Stomach (tissue), 9 donors: ENCODE measurements around the gene CHCHD3. TPM values are rescaled to one million over a fixed set of nuclear protein-coding genes. Genes with fewer than 3 reads are reported as not detected.

ENCODE experiments used
- DNase-seq, 2 donors: peaks; one replicate each; pipeline versions ENCODE4 v3.0.0 to v3.0.0-alpha.2; 2013 to 2019
- H3K27ac ChIP-seq, 5 donors: fragments of 200-600 bp in 4 of 5; sonication (generic) in 4 of 5; one replicate each; pipeline ENCODE4 v1.5.1; 2013 to 2019; ENCODE audit warnings: mild to moderate bottlenecking in 1 of 5, moderate library complexity in 1 of 5
- H3K27me3 ChIP-seq, 3 donors: fragments of 200-600 bp; sonication (generic); one replicate each; pipeline ENCODE4 v1.5.1; 2017 to 2019; ENCODE audit warnings: mixed run types in 1 of 3
- H3K36me3 ChIP-seq, 4 donors: fragments of 200-600 bp; sonication (generic); 1 replicate in 3 of 4; 2 replicates in 1 of 4; pipeline ENCODE4 v1.5.1; 2016 to 2019
- H3K4me1 ChIP-seq, 4 donors: fragments of 200-600 bp; sonication (generic); one replicate each; pipeline ENCODE4 v1.5.1; 2016 to 2019
- H3K4me3 ChIP-seq, 4 donors: fragments of 200-600 bp; sonication (generic) in 3 of 4; one replicate each; pipeline ENCODE4 v1.5.1; 2016 to 2019; ENCODE audit warnings: mild to moderate bottlenecking in 1 of 4
- H3K9me3 ChIP-seq, 4 donors: fragments of 200-600 bp; sonication (generic); one replicate each; pipeline ENCODE4 v1.5.1; 2016 to 2019
- CTCF ChIP-seq, 7 experiments: fragments of 450-650 bp in 4 of 7; fragments of 200-600 bp in 3 of 7; sonication (generic) in 3 of 7; IDR thresholded peaks; one replicate each; pipeline ENCODE4 v1.5.1; 2016 to 2019; ENCODE audit warnings: antibody characterized with exemption in 7 of 7, control low read depth in 2 of 7, mild to moderate bottlenecking in 1 of 7
- EP300 ChIP-seq: sonication (generic); formaldehyde crosslinking; IDR thresholded peaks from one replicate; pipeline ENCODE4 v1.6.1; 2017; ENCODE audit warnings: antibody characterized with exemption
- POLR2A ChIP-seq, 4 donors: fragments of 450-650 bp; IDR thresholded peaks; one replicate each; pipeline ENCODE4 v1.6.1; 2016; ENCODE audit warnings: antibody characterized with exemption in 4 of 4, control low read depth in 2 of 4, mild to moderate bottlenecking in 1 of 4, moderate library complexity in 1 of 4
- POLR2AphosphoS5 ChIP-seq, 3 donors: sonication (generic); formaldehyde crosslinking; IDR thresholded peaks; one replicate each; pipeline ENCODE4 v1.6.1; 2016; ENCODE audit warnings: antibody characterized with exemption in 3 of 3
- WGBS, 5 donors: extraction: QIAGEN DNeasy Blood & Tissue Kit in 3 of 5; methylation state at CpG; one replicate each; pipeline versions ENCODE4 v1.1.5 to v1.1.7; 2013 to 2018; 5-methylcytosine and 5-hydroxymethylcytosine counted together
- intact Hi-C: fragments of 100-400 bp; cut with DNase I; formaldehyde crosslinking; loops from one replicate; pipeline ENCODE4 v1.15.1; 2023; ENCODE audit warnings: low total_unique reads
- polyA plus RNA-seq, 3 donors: library from polyadenylated mRNA; stranded (reverse); fragments of 200-250 nt; gene quantifications; one replicate each; pipeline ENCODE4 v1.2.3, GENCODE V29; 2013
- total RNA-seq, 5 donors: library from RNA; depleted of rRNA; stranded (reverse); fragments of >200 nt; gene quantifications; one replicate each; pipeline versions ENCODE4 v1.1.0 to v1.2.3, GENCODE V29; 2014 to 2016
- donor health status: healthy with polysubstance abuse.
- donor health status: Bipolar disorder and iron deficiency.
- donor health status: healthy.

Gene CHCHD3
- total and polyA plus RNA-seq, 8 donors, result 5.8 to 90.9 (median 39.9) TPM

- Histone ChIP-seq H3K27ac (no peak overlapping the region), H3K9me3 (no peaks in the 10 kb centered on the region), H3K4me3 (no peak overlapping the region), H3K36me3 (no peaks in the 10 kb centered on the region), H3K4me1 (peaks cover 0 to 13% (median 6%) of the 10 kb centered on the region in 4 donors), H3K27me3 (no peaks in the 10 kb centered on the region)
- no peak for DNase-seq
- intact Hi-C loops, result no loop called here
- TF ChIP-seq CTCF (IDR thresholded peaks at IDR 0.05) (no peak), POLR2AphosphoS5 (IDR thresholded peaks at IDR 0.05) (no peak), EP300 (no peak), POLR2A (IDR thresholded peaks at IDR 0.05) (no peak)
Observed at GRCh38 chr7:133027397-133027796, 54.5 kb downstream of the CHCHD3 start.

GRCh38 chr7:133026210-133026859, 55.6 kb downstream of the CHCHD3 start:
- no peak for TF ChIP-seq EP300
- no peak for TF ChIP-seq CTCF (IDR thresholded peaks at IDR 0.05)
- TF ChIP-seq POLR2A (IDR thresholded peaks at IDR 0.05), result no peak
- TF ChIP-seq POLR2AphosphoS5 (IDR thresholded peaks at IDR 0.05), result no peak
- Histone ChIP-seq H3K4me1 (peaks cover 0 to 13% (median 6%) of the 10 kb centered on the region in 4 donors), H3K36me3 (peaks cover 0 to 7% (median 0%) of the 10 kb centered on the region in 4 donors), H3K9me3 (no peaks in the 10 kb centered on the region), H3K27ac (no peak overlapping the region), H3K27me3 (no peaks in the 10 kb centered on the region), H3K4me3 (no peak overlapping the region)
- no peak for DNase-seq
- intact Hi-C loops, result no loop called here
- WGBS, 5 donors, result 92 to 99% (median 95%) methylated on average over 2 of the region's 2 CpGs

- intact Hi-C loops, result no loop called here
Observed at GRCh38 chr7:133025056-133025455, 56.8 kb downstream of the CHCHD3 start.

GRCh38 chr7:133024596-133024995, 57.3 kb downstream of the CHCHD3 start:
- no peak overlapping the region for H3K4me3 ChIP-seq
- peaks cover 0 to 7% (median 3%) of the 10 kb centered on the region in 4 donors for H3K36me3 ChIP-seq
- no peaks in the 10 kb centered on the region for H3K9me3 ChIP-seq
- intact Hi-C loops, result no loop called here
- no peak for DNase-seq
- H3K27me3 ChIP-seq, result no peaks in the 10 kb centered on the region
- no peak for TF ChIP-seq EP300
- no peak for TF ChIP-seq POLR2AphosphoS5 (IDR thresholded peaks at IDR 0.05)
- no peak for TF ChIP-seq POLR2A (IDR thresholded peaks at IDR 0.05)
- TF ChIP-seq CTCF (IDR thresholded peaks at IDR 0.05), result no peak
- WGBS, 5 donors, result 78 to 90% (median 88%) methylated on average over 5 of the region's 5 CpGs
- no peak overlapping the region for H3K27ac ChIP-seq
- H3K4me1 ChIP-seq, result peaks cover 0 to 5% (median 3%) of the 10 kb centered on the region in 4 donors

More at GRCh38 chr7:133025056-133025455, 56.8 kb downstream of the CHCHD3 start:
- no peaks in the 10 kb centered on the region for H3K27me3 ChIP-seq
- H3K4me3 ChIP-seq, result no peak overlapping the region
- no peaks in the 10 kb centered on the region for H3K9me3 ChIP-seq
- H3K27ac ChIP-seq, result no peak overlapping the region
- H3K4me1 ChIP-seq, result peaks cover 0 to 8% (median 6%) of the 10 kb centered on the region in 4 donors
- 74 to 90% (median 87%) methylated on average over 2 of the region's 2 CpGs for WGBS, 5 donors
- TF ChIP-seq POLR2A (IDR thresholded peaks at IDR 0.05) (no peak), EP300 (no peak), POLR2AphosphoS5 (IDR thresholded peaks at IDR 0.05) (no peak), CTCF (IDR thresholded peaks at IDR 0.05) (no peak)
- H3K36me3 ChIP-seq, result peaks cover 0 to 7% (median 3%) of the 10 kb centered on the region in 4 donors
- DNase-seq, result no peak
